NCI-H748 treated with DMSO at 0.1 percent for 48 hours (cell line): ENCODE measurements around the gene CX3CL1.

Experiments
- DNase-seq: peaks from one replicate; lab custom pipeline; 2025; lab: John Stamatoyannopoulos, UW

CX3CL1 gene

DNA sequence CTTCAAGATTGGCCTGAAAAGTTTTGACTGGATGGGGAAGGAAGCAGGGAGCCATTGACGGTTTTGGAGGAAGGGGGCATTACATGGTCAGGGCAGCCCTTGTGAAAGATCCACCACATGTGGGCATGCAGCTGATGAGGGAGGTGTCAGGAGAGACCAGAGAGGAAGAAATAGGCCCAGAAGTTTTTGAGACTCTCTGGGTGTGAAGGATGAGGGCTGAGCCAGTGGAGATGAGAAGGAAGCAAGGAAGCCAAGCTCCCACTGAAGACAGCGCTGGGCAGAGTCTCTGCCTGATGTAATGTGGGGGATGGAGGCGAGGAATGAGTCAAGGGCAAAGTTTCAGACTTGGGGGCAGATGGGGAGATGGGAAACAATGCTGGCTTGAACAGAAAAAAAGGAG is 32.8 kb downstream of the CX3CL1 start:
- DNase-seq, result no peak

GRCh38 chr16:57406881-57407280 is 34.6 kb downstream of the CX3CL1 start:
- no peak for DNase-seq

- DNase-seq, result no peak
Observed at GRCh38 chr16:57407521-57408353, 35.4 kb downstream of the CX3CL1 start.

GRCh38 chr16:57409065-57409464 is 36.8 kb downstream of the CX3CL1 start:
- DNase-seq, result no peak

GRCh38 chr16:57409870-57410587 is 37.7 kb downstream of the CX3CL1 start:
- no peak for DNase-seq

GRCh38 chr16:57411362-57411976 is 39.2 kb downstream of the CX3CL1 start:
- DNase-seq, result no peak

GRCh38 chr16:57412584-57412983 is 40.3 kb downstream of the CX3CL1 start:
- DNase-seq, result no peak

DNA sequence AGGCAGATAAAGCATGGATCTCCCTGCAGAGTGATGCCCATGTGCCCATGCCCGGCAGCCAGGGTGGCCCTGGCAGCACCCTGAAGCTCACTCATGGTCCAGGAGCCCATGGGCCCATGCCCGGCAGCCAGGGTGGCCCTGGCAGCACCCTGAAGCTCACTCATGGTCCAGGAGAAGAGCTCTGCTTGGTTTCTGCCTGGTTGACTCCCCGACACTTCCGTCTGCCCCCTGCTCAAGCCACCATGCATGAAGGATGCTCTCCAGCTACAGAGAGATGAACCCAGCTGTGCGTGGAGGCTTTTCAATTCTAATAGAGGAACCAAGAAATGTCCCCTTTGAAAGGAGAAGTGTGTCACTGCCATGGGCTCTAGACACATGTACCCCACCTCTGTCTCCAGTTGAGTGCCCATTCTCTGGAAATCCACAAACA is 41.0 kb downstream of the CX3CL1 start:
- no peak for DNase-seq

DNA sequence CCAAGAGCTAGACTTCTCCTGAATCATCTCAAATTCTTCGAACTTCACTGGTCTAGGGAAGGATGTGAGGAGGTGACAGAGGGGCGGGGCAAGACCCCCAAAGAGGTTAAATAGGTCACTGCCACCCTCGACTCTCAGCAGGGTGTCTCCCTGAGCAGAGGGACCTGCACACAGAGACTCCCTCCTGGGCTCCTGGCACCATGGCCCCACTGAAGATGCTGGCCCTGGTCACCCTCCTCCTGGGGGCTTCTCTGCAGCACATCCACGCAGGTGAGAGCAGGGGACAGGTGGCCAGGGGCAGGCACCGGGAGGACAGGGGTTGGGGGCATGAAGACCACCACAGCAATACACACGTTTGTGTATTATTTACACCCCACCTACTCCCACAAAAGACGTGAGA is 41.4 kb downstream of the CX3CL1 start:
- DNase-seq, result no peak

- no peak for DNase-seq
Observed at GRCh38 chr16:57416084-57416483, 43.8 kb downstream of the CX3CL1 start.

GRCh38 chr16:57419506-57419905 is 47.2 kb downstream of the CX3CL1 start:
- DNase-seq, result no peak

DNA sequence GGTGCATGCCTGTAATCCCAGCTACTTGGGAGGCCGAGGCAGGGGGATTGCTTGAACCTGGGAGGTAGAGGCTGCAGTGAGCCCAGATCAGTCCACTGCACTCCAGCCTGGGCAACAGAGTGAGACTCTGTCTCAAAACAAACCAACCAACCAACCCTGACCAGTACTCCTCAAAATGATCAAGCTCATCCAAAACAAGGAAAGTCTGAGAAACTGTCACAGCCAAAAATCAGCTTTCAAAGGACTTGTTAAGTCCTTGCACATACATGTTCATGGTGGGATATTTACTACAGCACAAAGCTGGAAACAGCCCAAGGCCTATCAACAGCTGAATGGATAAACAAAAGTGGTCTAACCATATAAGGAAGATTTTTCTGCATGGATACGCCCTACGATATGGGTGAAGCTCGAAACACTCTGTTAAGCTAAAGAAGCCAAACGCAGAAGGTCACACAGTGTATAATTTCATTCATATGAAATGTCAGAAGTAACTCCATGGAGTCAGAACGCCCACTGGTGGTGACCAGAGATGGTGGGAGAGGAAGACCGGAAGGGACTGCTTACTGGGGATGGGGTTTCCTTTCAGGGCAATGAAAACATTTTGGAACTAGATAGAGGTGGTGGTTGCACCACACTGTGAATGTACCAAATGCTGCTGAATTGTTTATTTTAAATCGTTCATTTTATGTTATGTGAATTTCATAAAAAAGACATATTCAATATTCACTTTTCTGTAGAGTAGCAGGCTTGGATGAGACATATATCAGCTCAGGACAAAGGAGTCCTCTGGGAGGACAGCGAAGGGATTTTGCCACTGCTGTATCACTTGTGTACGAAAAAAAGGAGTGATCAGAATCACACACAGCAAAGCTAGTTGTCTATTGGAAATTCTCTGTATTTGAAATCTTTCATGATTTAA is 50.0 kb downstream of the CX3CL1 start:
- peak; percentile 3 for DNase-seq

DNA sequence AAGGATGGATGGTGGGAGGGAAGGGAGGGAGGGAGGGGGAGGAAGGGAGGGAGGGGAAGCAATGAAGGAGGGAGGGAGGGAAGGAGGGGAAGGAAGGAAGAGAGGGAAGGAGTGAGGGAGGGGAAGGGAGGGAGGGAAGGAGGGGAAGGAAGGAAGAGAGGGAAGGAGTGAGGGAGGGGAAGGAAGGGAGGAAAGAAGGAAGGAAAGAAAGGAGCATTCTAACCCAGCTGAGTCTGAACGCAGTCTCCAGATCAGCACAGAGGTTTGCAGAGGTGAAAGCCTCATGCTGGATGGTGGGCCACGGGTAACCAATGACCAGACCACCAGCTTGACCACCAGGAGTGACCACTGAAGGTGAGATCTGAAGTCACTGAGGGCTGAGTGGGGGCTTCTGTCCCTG is 50.9 kb downstream of the CX3CL1 start:
- DNase-seq, result no peak

- DNase-seq, result no peak
Observed at GRCh38 chr16:57424583-57424982, 52.3 kb downstream of the CX3CL1 start.

DNA sequence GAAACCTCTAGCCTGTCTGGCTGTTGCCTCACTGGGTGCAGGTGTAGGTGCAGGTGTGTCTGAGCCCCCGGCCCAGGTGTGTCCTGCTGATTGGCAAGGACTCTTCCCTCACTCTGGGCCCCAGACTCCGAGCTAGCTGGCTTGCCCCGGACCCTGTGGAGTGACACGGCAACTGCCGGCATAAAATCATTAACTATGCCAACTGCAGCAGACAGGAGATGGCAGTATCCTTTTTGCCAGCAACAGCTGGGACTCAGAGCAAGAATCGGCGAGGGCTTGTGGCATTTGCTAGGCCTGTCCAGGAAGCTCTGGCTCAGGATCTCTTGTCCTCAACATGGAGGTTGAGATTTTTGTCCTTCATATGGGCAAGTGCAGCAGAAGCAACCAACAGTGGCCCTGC is 54.1 kb downstream of the CX3CL1 start:
- DNase-seq, result no peak

GRCh38 chr16:57427307-57427706 is 55.0 kb downstream of the CX3CL1 start:
- no peak for DNase-seq

- DNase-seq, result no peak
Observed at GRCh38 chr16:57427824-57428223, 55.5 kb downstream of the CX3CL1 start.

GRCh38 chr16:57430955-57431354 is 58.7 kb downstream of the CX3CL1 start:
- no peak for DNase-seq

GRCh38 chr16:57432505-57432904 is 60.2 kb downstream of the CX3CL1 start:
- DNase-seq, result no peak

DNA sequence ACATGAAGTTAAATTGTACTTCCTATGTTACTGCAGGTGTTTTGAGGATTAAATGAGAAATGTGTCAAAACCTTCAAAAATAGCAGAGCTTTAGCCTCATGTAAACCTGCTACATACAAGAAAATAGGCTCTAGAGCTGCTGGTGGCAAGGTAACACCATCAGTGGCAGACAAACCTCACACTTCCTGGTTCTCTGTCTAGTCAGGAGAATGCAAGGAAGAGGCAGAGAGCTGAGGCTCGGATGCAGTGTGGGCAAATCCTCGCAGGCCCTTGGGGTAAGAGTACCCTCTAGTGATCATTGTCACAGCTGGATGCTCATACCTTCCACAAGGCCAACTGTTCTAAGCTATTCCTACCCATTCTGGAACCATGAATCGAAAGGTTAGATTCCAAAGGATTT is 60.7 kb downstream of the CX3CL1 start:
- no peak for DNase-seq

GRCh38 chr16:57434003-57434402 is 61.7 kb downstream of the CX3CL1 start:
- no peak for DNase-seq
